MM.1S (cell line): ENCODE measurements around the gene NTF3.

Experiments used
- DNase-seq: peaks from one replicate; pipeline ENCODE4 v3.0.0-alpha.2; 2015
- H2AFZ ChIP-seq: fragments of 300-600 bp; sonication (generic); 2 replicates; pipeline ENCODE4 v1.6.0; 2016; ENCODE audit warnings: antibody characterized with exemption, low read length
- H3F3A ChIP-seq: fragments of 300-600 bp; sonication (generic); 2 replicates; pipeline ENCODE4 v1.6.1; 2016; ENCODE audit warnings: mild to moderate bottlenecking, antibody characterized with exemption, low read length, moderate library complexity, mixed read lengths; ENCODE audit not compliant: insufficient read depth
- H3K27ac ChIP-seq: fragments of 300-600 bp; sonication (generic); 2 replicates; pipeline ENCODE4 v1.5.1; 2016; ENCODE audit warnings: mild to moderate bottlenecking, low read length
- H3K27me3 ChIP-seq: fragments of 300-600 bp; sonication (generic); replicated peaks from 2 replicates; pipeline ENCODE4 v1.6.0; 2016; ENCODE audit warnings: low read length; ENCODE audit not compliant: insufficient read depth
- H3K36me3 ChIP-seq: fragments of 300-600 bp; sonication (generic); replicated peaks from 2 replicates; pipeline ENCODE4 v1.6.1; 2016; ENCODE audit warnings: mild to moderate bottlenecking, low read length, mixed read lengths; ENCODE audit not compliant: insufficient read depth
- H3K4me1 ChIP-seq: fragments of 300-600 bp; sonication (generic); 2 replicates; pipeline ENCODE4 v1.6.1; 2016; ENCODE audit warnings: low read length, mixed read lengths
- H3K4me2 ChIP-seq: fragments of 300-600 bp; sonication (generic); 2 replicates; pipeline ENCODE4 v1.6.0; 2016; ENCODE audit warnings: low read depth, low read length
- H3K4me3 ChIP-seq: fragments of 300-600 bp; sonication (generic); 2 replicates; pipeline ENCODE4 v1.5.1; 2016; ENCODE audit warnings: low read length, mixed read lengths
- H3K79me2 ChIP-seq: fragments of 300-600 bp; sonication (generic); 2 replicates; pipeline ENCODE4 v1.6.1; 2016; ENCODE audit warnings: mixed run types, low read length, mixed read lengths
- H3K9ac ChIP-seq: fragments of 300-600 bp; sonication (generic); 2 replicates; pipeline ENCODE4 v1.6.1; 2016; ENCODE audit warnings: low read length, mixed read lengths
- H3K9me2 ChIP-seq: fragments of 300-600 bp; sonication (generic); replicated peaks from 2 replicates; pipeline ENCODE4 v1.6.1; 2016; ENCODE audit warnings: mild to moderate bottlenecking, low read length, mixed read lengths; ENCODE audit not compliant: insufficient read depth
- H3K9me3 ChIP-seq: fragments of 300-600 bp; sonication (generic); replicated peaks from 2 replicates; pipeline ENCODE4 v1.6.1; 2016; ENCODE audit warnings: mild to moderate bottlenecking, low read length, mixed read lengths; ENCODE audit not compliant: insufficient read depth
- H4K20me1 ChIP-seq: fragments of 300-600 bp; sonication (generic); 2 replicates; pipeline ENCODE4 v1.6.1; 2016; ENCODE audit warnings: mild to moderate bottlenecking, low read length, moderate library complexity, mixed read lengths; ENCODE audit not compliant: insufficient read depth
- EZH2 ChIP-seq: fragments of 300-600 bp; sonication (generic); optimal IDR thresholded peaks from 2 replicates; pipeline ENCODE3; 2017; ENCODE audit warnings: low read depth, mild to moderate bottlenecking, antibody characterized with exemption, low read length, mixed read lengths
- EZH2phosphoT487 ChIP-seq: fragments of 300-600 bp; sonication (generic); IDR thresholded peaks from 2 replicates; pipeline ENCODE4 v1.6.1; 2018; ENCODE audit warnings: antibody characterized with exemption, low read length
- TF ChIP-seq, protein P1 (sequence below): fragments of 300-600 bp; sonication (generic); IDR thresholded peaks from 2 replicates; pipeline ENCODE4 v1.5.1; 2016; ENCODE audit warnings: antibody characterized with exemption, low read length, mixed read lengths

The NTF3 gene

DNA sequence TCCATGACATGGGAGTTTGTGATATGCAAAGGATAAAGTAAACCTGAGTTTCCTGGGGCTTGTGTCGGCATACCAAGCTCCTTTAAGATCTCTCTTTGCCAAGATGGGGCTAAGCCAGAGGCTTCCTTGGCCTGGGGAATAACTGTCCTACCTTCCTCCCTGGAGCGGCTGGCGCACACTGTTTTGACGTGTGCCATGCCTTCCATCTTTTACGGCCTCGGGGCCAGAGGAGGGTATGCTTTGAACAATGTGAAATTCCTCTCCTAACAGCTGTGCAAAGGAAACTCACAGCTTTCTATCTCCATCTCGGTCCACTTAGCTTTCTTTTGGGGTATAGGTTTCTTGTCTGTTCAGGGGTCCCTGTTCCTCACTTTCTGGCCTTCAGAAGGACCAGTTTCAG lies 55.2 kb downstream of the NTF3 start:
- Histone ChIP-seq H3K36me3 (no peaks in the 10 kb centered on the region), H3K27ac (no peak overlapping the region), H3F3A (no peaks in the 10 kb centered on the region), H3K9me2 (no peaks in the 10 kb centered on the region), H3K9me3 (no peaks in the 10 kb centered on the region), H3K4me1 (no peaks in the 10 kb centered on the region), H3K4me2 (no peak overlapping the region), H3K4me3 (no peak overlapping the region), H2AFZ (no peak overlapping the region), H3K9ac (no peak overlapping the region), H3K27me3 (no peaks in the 10 kb centered on the region), H3K79me2 (no peaks in the 10 kb centered on the region), H4K20me1 (no peaks in the 10 kb centered on the region)
- no peak for DNase-seq
- TF ChIP-seq, protein P1, sequence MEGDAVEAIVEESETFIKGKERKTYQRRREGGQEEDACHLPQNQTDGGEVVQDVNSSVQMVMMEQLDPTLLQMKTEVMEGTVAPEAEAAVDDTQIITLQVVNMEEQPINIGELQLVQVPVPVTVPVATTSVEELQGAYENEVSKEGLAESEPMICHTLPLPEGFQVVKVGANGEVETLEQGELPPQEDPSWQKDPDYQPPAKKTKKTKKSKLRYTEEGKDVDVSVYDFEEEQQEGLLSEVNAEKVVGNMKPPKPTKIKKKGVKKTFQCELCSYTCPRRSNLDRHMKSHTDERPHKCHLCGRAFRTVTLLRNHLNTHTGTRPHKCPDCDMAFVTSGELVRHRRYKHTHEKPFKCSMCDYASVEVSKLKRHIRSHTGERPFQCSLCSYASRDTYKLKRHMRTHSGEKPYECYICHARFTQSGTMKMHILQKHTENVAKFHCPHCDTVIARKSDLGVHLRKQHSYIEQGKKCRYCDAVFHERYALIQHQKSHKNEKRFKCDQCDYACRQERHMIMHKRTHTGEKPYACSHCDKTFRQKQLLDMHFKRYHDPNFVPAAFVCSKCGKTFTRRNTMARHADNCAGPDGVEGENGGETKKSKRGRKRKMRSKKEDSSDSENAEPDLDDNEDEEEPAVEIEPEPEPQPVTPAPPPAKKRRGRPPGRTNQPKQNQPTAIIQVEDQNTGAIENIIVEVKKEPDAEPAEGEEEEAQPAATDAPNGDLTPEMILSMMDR, result no peak
- TF ChIP-seq EZH2 (no peak), EZH2phosphoT487 (no peak)

DNA sequence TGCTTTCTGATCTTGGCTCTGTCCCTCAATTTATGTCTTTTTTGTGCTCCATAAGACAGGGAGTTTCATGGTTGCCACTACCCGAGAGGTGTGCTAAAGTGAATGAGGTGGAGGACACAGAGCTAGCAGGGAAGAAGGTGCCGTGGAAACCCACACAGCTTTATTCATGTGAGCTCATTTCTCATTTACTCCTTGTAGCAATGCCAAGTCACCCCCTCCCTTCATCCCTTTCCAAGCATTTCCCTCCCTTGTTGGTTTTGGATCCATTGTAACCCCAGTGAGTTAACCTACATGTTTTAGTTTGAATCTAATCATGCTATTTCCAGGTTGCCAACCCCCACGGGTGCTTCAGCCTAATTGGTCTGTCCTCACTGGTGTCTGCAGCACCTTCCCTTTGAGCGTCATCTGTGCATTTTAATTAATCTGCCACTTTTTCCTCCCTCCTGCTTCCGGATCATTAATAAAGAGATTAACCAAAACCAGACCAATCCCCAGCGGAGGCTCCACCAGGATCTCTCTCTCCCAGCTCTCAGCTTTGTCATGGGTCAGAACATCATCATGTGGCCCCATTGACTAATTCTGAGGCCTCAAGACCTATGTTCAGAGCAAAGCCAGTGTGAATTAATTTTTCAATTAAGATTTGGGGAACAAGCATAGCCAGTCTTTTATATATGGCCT lies 56.2 kb downstream of the NTF3 start:
- H3K9me2 ChIP-seq, result no peaks in the 10 kb centered on the region
- no peaks in the 10 kb centered on the region for H3K4me1 ChIP-seq
- no peak overlapping the region for H3K9ac ChIP-seq
- no peaks in the 10 kb centered on the region for H3F3A ChIP-seq
- H4K20me1 ChIP-seq, result no peaks in the 10 kb centered on the region
- H3K4me3 ChIP-seq, result no peak overlapping the region
- no peak overlapping the region for H3K27ac ChIP-seq
- no peak overlapping the region for H2AFZ ChIP-seq
- no peaks in the 10 kb centered on the region for H3K9me3 ChIP-seq
- no peaks in the 10 kb centered on the region for H3K79me2 ChIP-seq
- no peak overlapping the region for H3K4me2 ChIP-seq
- H3K36me3 ChIP-seq, result no peaks in the 10 kb centered on the region
- TF ChIP-seq, protein P1, result no peak
- TF ChIP-seq EZH2phosphoT487 (no peak), EZH2 (no peak)
- DNase-seq, result no peak
- H3K27me3 ChIP-seq, result no peaks in the 10 kb centered on the region

DNA sequence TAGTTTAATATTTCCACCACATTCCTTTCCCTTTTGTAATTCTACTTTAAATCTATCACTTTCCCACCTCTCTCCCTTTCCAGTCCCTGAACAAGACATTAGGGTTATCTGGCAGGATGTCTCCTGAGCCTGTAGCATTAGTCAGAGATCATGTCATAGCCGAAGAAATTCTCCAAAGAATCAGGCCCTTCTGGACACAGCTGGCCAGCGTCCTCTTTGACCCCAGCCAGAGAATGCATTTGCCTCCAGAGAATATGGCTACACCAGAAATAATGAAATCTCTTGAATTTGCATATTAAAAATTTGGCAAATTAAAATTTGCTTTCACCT lies 56.7 kb downstream of the NTF3 start:
- H3K4me2 ChIP-seq, result no peak overlapping the region
- no peaks in the 10 kb centered on the region for H3K9me2 ChIP-seq
- no peaks in the 10 kb centered on the region for H3K79me2 ChIP-seq
- no peak for DNase-seq
- no peak overlapping the region for H3K9ac ChIP-seq
- H3K27ac ChIP-seq, result no peak overlapping the region
- no peaks in the 10 kb centered on the region for H4K20me1 ChIP-seq
- H3K9me3 ChIP-seq, result no peaks in the 10 kb centered on the region
- H3K36me3 ChIP-seq, result no peaks in the 10 kb centered on the region
- no peaks in the 10 kb centered on the region for H3F3A ChIP-seq
- H3K4me3 ChIP-seq, result no peak overlapping the region
- TF ChIP-seq EZH2, result no peak
- TF ChIP-seq, protein P1, result no peak
- no peak for TF ChIP-seq EZH2phosphoT487
- H3K4me1 ChIP-seq, result no peaks in the 10 kb centered on the region
- H3K27me3 ChIP-seq, result no peaks in the 10 kb centered on the region
- no peak overlapping the region for H2AFZ ChIP-seq
